UCSD-AML1 (cell line): ENCODE results near the gene TYROBP.
"Not testable (repeated sequence)": the region's sequence is repeated elsewhere in the genome, so short reads cannot be mapped to it uniquely, and the experiment has no call there.

Source experiments
- DNase-seq: peaks from one replicate; lab custom pipeline; 2025; ENCODE audit not compliant: unreplicated experiment; lab: John Stamatoyannopoulos, UW

Gene TYROBP

GRCh38 chr19:35932291-35932936 lies 24.3 kb upstream of the TYROBP start:
- no peak for DNase-seq

- no peak for DNase-seq
These were observed 23.7 kb upstream of the TYROBP start for GRCh38 chr19:35931874-35932202.

- DNase-seq = peak; percentile 100
These were observed 23.2 kb upstream of the TYROBP start for GRCh38 chr19:35931161-35931873.

DNA sequence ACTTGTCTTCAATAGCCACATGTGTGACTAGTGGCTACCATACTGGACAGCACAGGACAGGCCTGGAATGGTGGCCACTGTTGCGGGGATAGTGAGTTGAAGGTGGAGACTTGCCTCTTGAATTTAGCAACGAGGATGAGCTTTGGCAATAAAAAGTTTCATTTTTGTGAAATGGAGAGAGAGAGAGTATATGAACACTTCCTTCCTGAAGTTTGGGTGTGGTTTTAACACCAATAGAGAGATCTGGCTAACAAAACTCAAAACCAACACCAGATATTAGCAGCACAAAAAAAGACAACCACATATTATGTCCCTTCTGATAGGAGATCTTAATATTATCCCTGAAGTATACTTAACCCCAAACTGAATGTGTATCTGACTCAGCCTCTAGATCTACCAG lies 21.8 kb upstream of the TYROBP start:
- no peak for DNase-seq

GRCh38 chr19:35928507-35928906 lies 20.4 kb upstream of the TYROBP start:
- DNase-seq = no peak

DNA sequence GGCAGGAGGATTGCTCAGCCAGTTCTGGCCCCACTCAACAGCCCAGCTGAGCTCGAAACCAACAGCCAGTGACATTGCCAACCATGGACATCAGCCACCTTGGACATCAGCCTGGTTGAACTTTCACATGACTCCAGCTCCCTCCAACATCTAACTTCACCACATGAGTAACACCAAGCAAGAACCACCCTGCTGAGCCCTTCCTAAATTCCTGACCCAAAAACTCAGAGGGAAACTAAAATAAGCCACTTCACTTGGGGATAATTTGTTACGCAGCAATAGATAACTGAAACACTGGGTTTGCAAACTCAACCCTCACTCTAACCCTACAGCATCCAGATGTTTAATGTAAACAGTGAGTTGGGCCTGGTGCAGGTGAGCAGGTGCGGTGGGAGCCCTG lies 17.4 kb upstream of the TYROBP start:
- DNase-seq = no peak

GRCh38 chr19:35921012-35921411 lies 12.9 kb upstream of the TYROBP start:
- DNase-seq = no peak

DNA sequence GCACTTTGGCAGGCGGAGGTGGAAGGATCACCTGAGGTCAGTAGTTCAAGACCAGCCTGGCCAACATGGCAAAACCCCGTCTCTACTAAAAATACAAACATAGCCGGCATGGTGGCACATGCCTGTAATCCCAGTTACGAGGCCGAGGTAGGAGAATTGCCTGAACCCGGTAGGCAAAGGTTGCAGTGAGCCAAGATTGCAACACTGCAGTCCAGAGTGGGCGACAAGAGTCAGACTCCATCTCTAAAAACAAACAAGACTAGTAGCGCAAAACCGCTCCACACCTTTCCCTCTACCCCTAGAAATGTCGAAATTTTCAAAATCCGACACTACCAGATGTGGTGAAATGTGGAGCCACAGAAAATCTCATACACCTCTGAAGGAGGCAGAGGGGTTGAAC lies 11.2 kb upstream of the TYROBP start:
- DNase-seq = no peak

GRCh38 chr19:35915443-35915842 lies 7.3 kb upstream of the TYROBP start:
- DNase-seq = no peak

DNA sequence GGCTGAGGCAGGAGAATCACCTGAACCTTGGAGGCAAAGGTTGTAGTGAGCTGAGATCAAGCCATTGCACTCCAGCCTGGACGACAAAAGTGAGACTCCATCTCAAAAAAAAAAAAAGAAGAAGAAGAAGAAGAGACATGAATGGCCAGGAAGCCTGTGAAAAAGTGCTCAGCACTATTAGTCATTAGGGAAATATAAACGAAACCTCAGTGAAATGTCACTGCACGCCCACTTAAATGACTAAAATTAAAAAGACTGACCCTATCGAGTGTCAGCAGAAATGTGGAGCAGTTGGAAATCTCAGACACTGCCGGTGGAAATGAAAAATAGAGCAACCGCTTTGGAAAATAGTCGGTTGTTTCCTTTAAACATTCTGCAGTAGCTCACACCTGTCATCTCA lies 5.5 kb upstream of the TYROBP start:
- no peak for DNase-seq

GRCh38 chr19:35911790-35912189 lies 3.7 kb upstream of the TYROBP start:
- no peak for DNase-seq

- DNase-seq = peak; percentile 45
These were observed 3.1 kb upstream of the TYROBP start for GRCh38 chr19:35911173-35911572.

DNA sequence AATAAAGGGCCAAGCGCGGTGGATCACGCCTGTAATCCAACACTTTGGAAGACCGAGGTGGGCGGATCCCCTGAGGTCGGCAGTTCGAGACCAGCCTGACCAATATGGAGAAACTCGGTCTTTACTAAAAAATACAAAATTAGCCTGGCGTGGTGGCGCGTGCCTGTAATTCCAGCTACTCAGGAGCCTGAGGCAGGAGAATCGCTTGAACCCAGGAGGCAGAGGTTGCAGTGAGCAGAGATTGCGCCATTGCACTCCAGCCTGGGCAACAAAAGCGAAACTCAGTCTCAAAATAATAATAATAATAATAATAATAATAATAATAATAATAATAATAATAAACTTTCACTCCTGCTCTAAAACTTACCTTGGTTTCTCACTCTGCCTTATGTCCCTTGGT lies 2.3 kb upstream of the TYROBP start:
- DNase-seq = not testable (repeated sequence)

DNA sequence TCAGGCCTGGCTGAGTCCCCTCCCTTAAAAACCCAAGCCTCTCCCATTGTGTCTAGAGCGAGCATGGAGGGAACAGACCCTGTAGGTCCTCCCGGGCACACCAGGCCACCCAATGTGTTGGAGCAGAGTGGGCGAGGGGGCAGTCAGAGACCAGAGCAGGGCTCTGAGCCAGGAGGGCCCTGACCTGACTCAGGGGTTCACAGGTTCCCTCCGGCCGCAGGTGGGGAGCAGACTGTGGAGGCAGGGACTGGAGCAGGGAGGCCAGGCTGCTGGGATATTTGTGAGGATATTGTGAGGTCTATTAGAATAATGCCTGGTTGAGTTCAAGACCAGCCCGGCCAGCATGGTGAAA lies 1.6 kb upstream of the TYROBP start:
- DNase-seq = no peak

DNA sequence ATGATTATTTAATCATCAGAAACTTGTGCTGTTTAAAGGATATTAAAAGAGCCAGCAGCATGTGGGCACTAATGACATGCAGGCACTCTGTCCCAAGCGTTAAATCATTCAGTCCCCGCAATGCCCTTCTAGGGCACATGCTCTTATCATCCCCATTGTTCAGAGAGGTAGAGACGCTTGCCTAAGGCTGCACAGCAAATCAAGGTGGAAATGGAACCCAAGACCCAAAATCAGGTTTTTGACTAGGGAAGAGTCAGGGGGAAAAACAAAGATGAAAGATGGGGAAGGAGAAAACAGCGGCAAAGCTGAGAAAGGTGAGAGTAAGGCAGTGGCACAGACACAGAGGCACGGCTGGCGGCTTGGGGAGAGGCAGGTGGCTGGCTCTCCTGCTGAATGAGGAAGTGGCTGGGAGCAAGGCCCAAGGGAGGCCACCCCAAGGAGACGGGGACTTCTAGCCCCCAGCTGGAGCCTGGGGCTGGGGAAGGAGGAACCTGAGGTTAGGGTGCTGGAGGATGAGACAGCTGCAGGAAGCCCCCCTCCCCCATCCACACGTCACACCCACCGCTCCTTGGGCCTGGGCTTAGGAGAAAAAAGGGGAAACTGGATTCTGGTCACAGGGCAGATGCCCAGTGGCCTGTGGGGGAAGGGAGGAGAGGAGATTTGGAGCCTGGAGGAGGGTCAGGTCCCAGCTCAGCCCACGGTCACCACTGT lies 1.0 kb upstream of the TYROBP start:
- DNase-seq = peak; percentile 96

DNA sequence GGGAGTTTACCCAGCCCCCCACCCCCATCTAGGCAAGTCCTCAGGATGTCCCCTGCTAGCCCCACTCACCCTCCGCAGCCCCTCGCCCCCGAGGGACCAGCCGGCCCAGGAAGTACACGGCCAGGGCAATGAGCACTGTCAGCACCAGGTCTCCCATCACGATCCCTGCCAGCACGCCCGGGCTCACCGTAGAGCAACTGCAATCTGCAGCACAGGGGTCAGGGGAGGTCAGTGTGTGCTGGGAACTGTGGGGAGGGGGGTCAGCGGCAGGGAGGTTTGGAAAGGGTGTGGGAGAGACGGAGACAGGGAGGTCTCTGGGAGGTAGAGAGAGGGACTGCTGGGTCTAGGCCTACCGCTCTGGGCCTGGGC lies 734 bp downstream of the TYROBP start:
- no peak for DNase-seq

- DNase-seq = no peak
These were observed 2.8 kb downstream of the TYROBP start for GRCh38 chr19:35905178-35905727.

DNA sequence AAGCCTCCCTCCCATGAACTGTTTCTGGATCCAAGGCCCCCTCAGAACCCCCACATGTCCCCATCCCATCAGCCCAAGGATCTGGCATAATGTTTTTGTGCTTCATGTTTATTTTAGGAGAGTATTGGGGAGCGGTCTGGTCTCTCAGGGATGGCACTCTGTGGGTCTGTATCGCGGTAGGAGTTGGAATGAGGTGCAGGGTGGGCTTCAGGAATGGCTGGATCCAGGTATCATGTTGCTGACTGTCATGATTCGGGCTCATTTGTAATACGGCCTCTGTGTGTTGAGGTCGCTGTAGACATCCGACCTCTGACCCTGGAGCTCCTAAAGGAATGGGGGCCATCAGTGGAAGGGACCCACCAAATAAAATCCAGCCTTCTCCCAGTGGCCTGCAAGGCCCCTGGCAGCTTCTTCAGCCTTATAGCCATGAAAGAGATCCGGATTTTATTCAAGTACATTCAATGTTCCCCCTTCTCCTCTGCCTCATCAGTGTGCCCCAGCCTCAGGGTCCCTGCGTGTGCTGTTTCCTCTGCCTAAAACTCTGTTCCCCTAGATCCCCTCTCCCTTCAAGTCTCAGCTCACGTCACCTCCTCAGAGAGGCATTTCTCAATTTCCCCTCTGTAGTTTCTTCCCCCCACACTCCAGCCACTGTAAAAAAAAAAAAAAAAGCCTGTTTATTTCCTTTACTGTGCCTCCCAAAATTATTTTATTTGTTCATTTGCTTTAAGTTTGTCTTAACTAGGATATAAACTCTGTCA lies 3.6 kb downstream of the TYROBP start:
- peak; percentile 27 for DNase-seq

DNA sequence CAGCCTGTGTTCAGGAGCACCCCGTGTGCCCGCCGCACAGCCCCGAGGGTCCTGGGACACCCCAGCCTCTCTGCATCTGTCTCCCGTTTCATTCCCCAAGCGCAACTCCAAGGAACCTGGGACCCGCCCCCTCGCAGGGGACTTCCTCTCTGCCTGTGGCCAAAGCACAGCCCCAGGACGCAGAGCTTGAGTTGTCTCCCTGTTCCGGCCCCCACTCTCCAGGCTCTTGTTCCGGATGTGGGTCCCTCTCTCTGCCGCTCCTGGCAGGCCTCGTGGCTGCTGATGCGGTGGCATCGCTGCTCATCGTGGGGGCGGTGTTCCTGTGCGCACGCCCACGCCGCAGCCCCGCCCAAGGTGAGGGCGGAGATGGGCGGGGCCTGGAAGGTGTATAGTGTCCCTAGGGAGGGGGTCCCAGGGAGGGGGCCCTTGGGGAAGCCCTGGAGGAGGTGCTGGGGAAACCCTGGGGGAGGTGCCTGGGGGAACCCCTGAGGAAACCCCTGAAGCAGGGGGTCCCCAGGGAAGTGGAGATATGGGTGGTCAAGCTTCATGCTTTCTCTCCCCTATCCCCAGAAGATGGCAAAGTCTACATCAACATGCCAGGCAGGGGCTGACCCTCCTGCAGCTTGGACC lies 4.4 kb downstream of the TYROBP start:
- DNase-seq = peak; percentile 95

GRCh38 chr19:35902870-35903475 lies 5.1 kb downstream of the TYROBP start:
- DNase-seq = no peak
